ENCODE results near the gene UBE3B. TPM values are rescaled to one million over a fixed set of nuclear protein-coding genes. Genes with fewer than 3 reads are reported as not detected.

UBE3B gene
- total RNA-seq, 4 donors from 2014 or later = 53.2 to 94.1 (median 61.6) TPM

- WGBS = 87% methylated on average over 8 of the region's 8 CpGs
- Histone ChIP-seq H3K9me3 (no peaks in the 10 kb centered on the region), H3K36me3 (peaks cover 64% of the 10 kb centered on the region), H3K27ac (no peak overlapping the region), H3K4me1 (peaks cover 13% of the 10 kb centered on the region), H3K27me3 (no peaks in the 10 kb centered on the region), H3K4me3 (no peak overlapping the region)
- DNase-seq (ENCODE audit: low spot score in 2 of 2) = no peak
- TF ChIP-seq EP300 (IDR thresholded peaks at IDR 0.05) (no peak), POLR2A (IDR thresholded peaks at IDR 0.05) (no peak), CTCF (IDR thresholded peaks at IDR 0.05) (no peak), POLR2AphosphoS5 (IDR thresholded peaks at IDR 0.05) (no peak)
These were observed 101.0 kb downstream of the UBE3B start for GRCh38 chr12:109578330-109578927.

GRCh38 chr12:109579639-109580038 lies 102.2 kb downstream of the UBE3B start:
- H3K9me3 ChIP-seq = no peaks in the 10 kb centered on the region
- H3K27me3 ChIP-seq = no peaks in the 10 kb centered on the region
- peaks cover 67% of the 10 kb centered on the region for H3K36me3 ChIP-seq
- 96% methylated on average over 7 of the region's 7 CpGs for WGBS
- H3K4me1 ChIP-seq = peaks cover 4% of the 10 kb centered on the region
- H3K4me3 ChIP-seq = no peak overlapping the region
- DNase-seq (ENCODE audit: low spot score in 2 of 2) = no peak
- no peak for TF ChIP-seq POLR2A (IDR thresholded peaks at IDR 0.05)
- no peak for TF ChIP-seq CTCF (IDR thresholded peaks at IDR 0.05)
- H3K27ac ChIP-seq = no peak overlapping the region

- TF ChIP-seq CTCF (IDR thresholded peaks at IDR 0.05) = no peak
- TF ChIP-seq POLR2A (IDR thresholded peaks at IDR 0.05) = no peak
- TF ChIP-seq POLR2AphosphoS5 (IDR thresholded peaks at IDR 0.05) = no peak
- TF ChIP-seq EP300 (IDR thresholded peaks at IDR 0.05) = no peak
- H3K4me1 ChIP-seq = no peaks in the 10 kb centered on the region
- no peaks in the 10 kb centered on the region for H3K27me3 ChIP-seq
- no peak for DNase-seq (ENCODE audit: low spot score in 2 of 2)
- H3K36me3 ChIP-seq = peaks cover 69% of the 10 kb centered on the region
- 82% methylated on average over 8 of the region's 8 CpGs for WGBS
- no peaks in the 10 kb centered on the region for H3K9me3 ChIP-seq
- no peak overlapping the region for H3K27ac ChIP-seq
- H3K4me3 ChIP-seq = no peak overlapping the region
These were observed 102.8 kb downstream of the UBE3B start for GRCh38 chr12:109580272-109580671.

GRCh38 chr12:109580684-109581333 lies 103.4 kb downstream of the UBE3B start:
- 89% methylated on average over 13 of the region's 13 CpGs for WGBS
- no peak overlapping the region for H3K27ac ChIP-seq
- H3K4me1 ChIP-seq = no peaks in the 10 kb centered on the region

More at GRCh38 chr12:109580684-109581333, 103.4 kb downstream of the UBE3B start:
- peaks cover 70% of the 10 kb centered on the region for H3K36me3 ChIP-seq
- no peaks in the 10 kb centered on the region for H3K9me3 ChIP-seq
- no peak overlapping the region for H3K4me3 ChIP-seq
- TF ChIP-seq EP300 (IDR thresholded peaks at IDR 0.05) (no peak), POLR2AphosphoS5 (IDR thresholded peaks at IDR 0.05) (no peak), CTCF (IDR thresholded peaks at IDR 0.05) (no peak)
- DNase-seq (ENCODE audit: low spot score in 2 of 2) = no peak
- no peaks in the 10 kb centered on the region for H3K27me3 ChIP-seq
